ENCODE measurements around the gene GALR3.

GRCh38 chr22:37784829-37785495, 38.2 kb upstream of the GALR3 start:
- TF ChIP-seq SP1 (IDR thresholded peaks at IDR 0.05) (no peak), TARDBP (IDR thresholded peaks at IDR 0.05) (no peak), FOXA1 (IDR thresholded peaks at IDR 0.05) (no peak), ARNT (IDR thresholded peaks at IDR 0.05) (no peak), FOXK2 (IDR thresholded peaks at IDR 0.05) (no peak), CTBP1 (IDR thresholded peaks at IDR 0.05; ENCODE audit: borderline replicate concordance) (no peak), L3MBTL2 (conservative IDR thresholded peaks at IDR 0.05) (no peak), BHLHE40 (IDR thresholded peaks at IDR 0.05; ENCODE audit: borderline replicate concordance) (no peak)

Measured in HEK293T (cell line).